Pancreas (tissue), 10 donors: ENCODE measurements around the gene CACYBP. TPM values are rescaled to one million over a fixed set of nuclear protein-coding genes. Genes with fewer than 3 reads are reported as not detected.

Source experiments
- ATAC-seq, 4 donors: fragments of 200-7000 bp; cut with Tn5 transposase; one replicate each; pipeline versions ENCODE4 v1.8.0 to v1.9.1; 2020; ENCODE audit warnings: mild to moderate bottlenecking in 4 of 4, moderate library complexity in 4 of 4
- DNase-seq, 6 donors: peaks; one replicate each; pipeline ENCODE4 v3.0.0-alpha.2; 2020
- FAIRE-seq: peaks from 2 replicates; lab custom pipeline; 2012; peaks lifted over from hg19 to GRCh38; lab: Jason Lieb, UNC
- H3K27ac ChIP-seq, 4 donors: fragments of 200-600 bp; sonication (generic); 1 replicate in 3 of 4; 2 replicates in 1 of 4; pipeline versions ENCODE4 v1.5.0 to v1.8.0; 2020
- H3K27me3 ChIP-seq, 4 donors: fragments of 200-600 bp; one replicate each; pipeline ENCODE4 v1.8.0; 2021
- H3K36me3 ChIP-seq, 3 donors: fragments of 200-600 bp; sonication (generic) in 1 of 3; one replicate each; pipeline versions ENCODE4 v1.5.0 to v1.8.0; 2020 to 2021
- H3K4me1 ChIP-seq, 3 donors: fragments of 200-600 bp; one replicate each; pipeline ENCODE4 v1.8.0; 2021
- H3K4me3 ChIP-seq, 4 donors: fragments of 200-600 bp; sonication (generic) in 2 of 4; one replicate each; pipeline versions ENCODE4 v1.5.0 to v1.8.0; 2020 to 2021
- H3K9me3 ChIP-seq, 4 donors: fragments of 200-600 bp; one replicate each; pipeline ENCODE4 v1.8.0; 2021
- CTCF ChIP-seq, 4 donors: fragments of 200-600 bp; sonication (generic) in 3 of 4; IDR thresholded peaks; one replicate each; pipeline versions ENCODE4 v1.5.0 to v1.8.0; 2021; ENCODE audit warnings: antibody characterized with exemption in 4 of 4
- WGBS, 2 donors: extraction: QIAGEN DNeasy Blood & Tissue Kit; methylation state at CpG; one replicate each; pipeline ENCODE4 v1.1.7; 2013; 5-methylcytosine and 5-hydroxymethylcytosine counted together
- intact Hi-C, 3 donors: fragments of 100-400 bp; cut with DNase I; formaldehyde crosslinking; loops; one replicate each; pipeline versions ENCODE4 v1.11.1 to v1.14.2; 2022
- polyA plus RNA-seq, 2 donors: library from polyadenylated mRNA; stranded (reverse); fragments of 200-250 nt; gene quantifications; one replicate each; pipeline ENCODE4 v1.2.3, GENCODE V29; 2013
- total RNA-seq, 6 donors: library from RNA; stranded (reverse); fragmentation: NEBNext Ultra II Directional in 4 of 6; extraction: Animal tissue kit (Norgen Biotek cat#: 25700) in 4 of 6; gene quantifications; one replicate each; pipeline versions ENCODE4 v1.2.1 to v1.2.4, GENCODE V29; 2021 to 2023
- donor health status: healthy with polysubstance abuse.
- donor health status: DM: no; HTN: no; CAD: no; lungs with moderate emphysema.
- donor health status: DM: no; HTN: no; CAD: no.
- donor health status: control.
- donor health status: control.
- donor health status: Bipolar disorder and iron deficiency.
- donor health status: DM: yes; HTN: yes; CAD: no.
- donor health status: DM: no; HTN: no; CAD: no.
- donor health status: DM: no; HTN: no; CAD: no.
- donor health status: DM: yes; HTN: yes; CAD: no.

Gene CACYBP
- total and polyA plus RNA-seq, 8 donors, result 14.0 to 35.2 (median 25.7) TPM

GRCh38 chr1:174988986-174989385 is 10.8 kb upstream of the CACYBP start:
- peaks cover 0 to 9% (median 0%) of the 10 kb centered on the region in 3 donors for H3K36me3 ChIP-seq
- DNase-seq (no peak), FAIRE-seq (no peak), ATAC-seq (no peak)
- no peak for TF ChIP-seq CTCF (IDR thresholded peaks at IDR 0.05)
- no peak overlapping the region for H3K4me3 ChIP-seq
- intact Hi-C loops, result loop anchor here in 2 of 3 donors (10.0 kb wide), 3 partner anchors 104 to 224 kb away; no protein-coding TSS in a partner anchor
- H3K27ac ChIP-seq, result no peak overlapping the region
- no peaks in the 10 kb centered on the region for H3K4me1 ChIP-seq
- H3K9me3 ChIP-seq, result no peaks in the 10 kb centered on the region
- whole genome bisulfite sequencing, 2 donors, result 88 to 94% methylated on average over 3 of the region's 3 CpGs
- no peaks in the 10 kb centered on the region for H3K27me3 ChIP-seq

- no peak for TF ChIP-seq CTCF (IDR thresholded peaks at IDR 0.05)
- H3K27ac ChIP-seq, result peak overlapping the region in 2 of 4 donors; percentile 74 to 79
- peak overlapping the region in 1 of 4 donors; percentile 40 for H3K4me3 ChIP-seq
- no peaks in the 10 kb centered on the region for H3K9me3 ChIP-seq
- intact Hi-C loops, result loop anchor here in 2 of 3 donors (10.0 kb wide), 3 partner anchors 105 to 225 kb away; no protein-coding TSS in a partner anchor
- no peaks in the 10 kb centered on the region for H3K27me3 ChIP-seq
- ATAC-seq (peak in 3 of 4 donors; percentile 39 to 46 (median 46)), FAIRE-seq (no peak), DNase-seq (no peak)
- peaks cover 0 to 9% (median 0%) of the 10 kb centered on the region in 3 donors for H3K36me3 ChIP-seq
- no peaks in the 10 kb centered on the region for H3K4me1 ChIP-seq
- 64 to 72% methylated on average over 5 of the region's 5 CpGs for WGBS, 2 donors
Measured at GRCh38 chr1:174989536-174990220, 10.1 kb upstream of the CACYBP start.

GRCh38 chr1:174990382-174990999 is 9.3 kb upstream of the CACYBP start:
- FAIRE-seq, result no peak
- Histone ChIP-seq H3K27me3 (no peaks in the 10 kb centered on the region), H3K36me3 (peaks cover 0 to 9% (median 0%) of the 10 kb centered on the region in 3 donors), H3K4me3 (peak overlapping the region; percentile 5 to 40 (median 16)), H3K27ac (peak overlapping the region in 2 of 4 donors; percentile 74 to 79), H3K4me1 (no peaks in the 10 kb centered on the region), H3K9me3 (no peaks in the 10 kb centered on the region)
- intact Hi-C loops, result no loop called here
- no peak for DNase-seq
- no peak for TF ChIP-seq CTCF (IDR thresholded peaks at IDR 0.05)
- peak; percentile 77 to 97 (median 94) for ATAC-seq
- 21 to 29% methylated on average over 6 of the region's 6 CpGs for WGBS, 2 donors

- DNase-seq, result no peak
- Histone ChIP-seq H3K4me1 (peaks cover 0 to 4% (median 0%) of the 10 kb centered on the region in 3 donors), H3K27me3 (no peaks in the 10 kb centered on the region), H3K27ac (no peak overlapping the region), H3K9me3 (no peaks in the 10 kb centered on the region), H3K36me3 (peaks cover 0 to 9% (median 0%) of the 10 kb centered on the region in 3 donors), H3K4me3 (no peak overlapping the region)
- TF ChIP-seq CTCF (IDR thresholded peaks at IDR 0.05), result no peak
- no peak for FAIRE-seq
- WGBS, 2 donors, result 96 to 97% methylated on average over 1 of the region's 1 CpG
- no peak for ATAC-seq
- intact Hi-C loops, result no loop called here
Measured at GRCh38 chr1:174991473-174991872, 8.3 kb upstream of the CACYBP start.
